ENCODE data around the gene C19orf47. TPM values are rescaled to one million over a fixed set of nuclear protein-coding genes. Genes with fewer than 3 reads are reported as not detected.

Gene C19orf47
- total and polyA plus RNA-seq, 10 donors, result 8.2 to 21.9 (median 13.0) TPM

GRCh38 chr19:40315812-40316470, 32.3 kb downstream of the C19orf47 start:
- Histone ChIP-seq H3K9me3 (no peaks in the 10 kb centered on the region), H3K4me3 (no peak overlapping the region), H3K36me3 (peaks cover 0 to 50% (median 13%) of the 10 kb centered on the region in 6 donors), H3K27ac (no peak overlapping the region), H3K27me3 (replicated peaks in 1 of 7) (no peaks in the 10 kb centered on the region), H3K4me1 (no peaks in the 10 kb centered on the region)
- intact Hi-C loops (cut with DNase I; ENCODE audit: low total_unique reads), result no loop called here
- TF ChIP-seq CTCF (IDR thresholded peaks at IDR 0.05 in 8 of 11, conservative IDR thresholded peaks at IDR 0.05 in 3 of 11), result no peak
- no peak for TF ChIP-seq POLR2AphosphoS5 (IDR thresholded peaks at IDR 0.05)
- no peak for TF ChIP-seq POLR2A (IDR thresholded peaks at IDR 0.05)
- DNase-seq, result no peak
- WGBS, 5 donors, result 81 to 92% (median 87%) methylated on average over 5 of the region's 5 CpGs

GRCh38 chr19:40314656-40315055, 33.5 kb downstream of the C19orf47 start:
- H3K27ac ChIP-seq, result no peak overlapping the region
- no peaks in the 10 kb centered on the region for H3K4me1 ChIP-seq
- no peak for DNase-seq
- no peak for TF ChIP-seq POLR2AphosphoS5 (IDR thresholded peaks at IDR 0.05)
- no peak for TF ChIP-seq POLR2A (IDR thresholded peaks at IDR 0.05)
- no peak for TF ChIP-seq CTCF (IDR thresholded peaks at IDR 0.05 in 8 of 11, conservative IDR thresholded peaks at IDR 0.05 in 3 of 11)
- 39 to 77% (median 72%) methylated on average over 2 of the region's 2 CpGs for WGBS, 5 donors
- no peaks in the 10 kb centered on the region for H3K27me3 ChIP-seq (replicated peaks in 1 of 7)
- intact Hi-C loops (cut with DNase I; ENCODE audit: low total_unique reads), result no loop called here
- no peaks in the 10 kb centered on the region for H3K9me3 ChIP-seq
- no peak overlapping the region for H3K4me3 ChIP-seq
- H3K36me3 ChIP-seq, result peaks cover 0 to 37% (median 7%) of the 10 kb centered on the region in 6 donors

GRCh38 chr19:40313229-40313983, 34.8 kb downstream of the C19orf47 start:
- Histone ChIP-seq H3K36me3 (peaks cover 0 to 24% (median 2%) of the 10 kb centered on the region in 6 donors), H3K9me3 (no peaks in the 10 kb centered on the region), H3K4me3 (no peak overlapping the region), H3K27me3 (replicated peaks in 1 of 7) (no peaks in the 10 kb centered on the region), H3K27ac (no peak overlapping the region), H3K4me1 (no peaks in the 10 kb centered on the region)
- TF ChIP-seq POLR2A (IDR thresholded peaks at IDR 0.05) (no peak), CTCF (IDR thresholded peaks at IDR 0.05 in 8 of 11, conservative IDR thresholded peaks at IDR 0.05 in 3 of 11) (no peak), POLR2AphosphoS5 (IDR thresholded peaks at IDR 0.05) (no peak)
- WGBS, 5 donors, result 93 to 94% (median 93%) methylated on average over 9 of the region's 9 CpGs
- no peak for DNase-seq
- intact Hi-C loops (cut with DNase I; ENCODE audit: low total_unique reads), result no loop called here

- intact Hi-C loops (cut with DNase I; ENCODE audit: low total_unique reads), result no loop called here
- no peak overlapping the region for H3K27ac ChIP-seq
- H3K9me3 ChIP-seq, result no peaks in the 10 kb centered on the region
- H3K27me3 ChIP-seq (replicated peaks in 1 of 7), result no peaks in the 10 kb centered on the region
- peaks cover 0 to 16% (median 0%) of the 10 kb centered on the region in 6 donors for H3K36me3 ChIP-seq
- 39 to 72% (median 57%) methylated on average over 2 of the region's 2 CpGs for WGBS, 5 donors
- no peak overlapping the region for H3K4me3 ChIP-seq
- TF ChIP-seq CTCF (IDR thresholded peaks at IDR 0.05 in 8 of 11, conservative IDR thresholded peaks at IDR 0.05 in 3 of 11) (no peak), POLR2AphosphoS5 (IDR thresholded peaks at IDR 0.05) (no peak), POLR2A (IDR thresholded peaks at IDR 0.05) (no peak)
- DNase-seq, result no peak
- no peaks in the 10 kb centered on the region for H3K4me1 ChIP-seq
Measured at GRCh38 chr19:40312533-40312932, 35.7 kb downstream of the C19orf47 start.
